Breast epithelium (tissue), 3 donors: ENCODE data around the gene ELMO1.

Source experiments
- CTCF ChIP-seq, 3 donors: fragments of 450-650 bp; IDR thresholded peaks; one replicate each; pipeline ENCODE4 v1.5.1; 2016 to 2017; ENCODE audit warnings: antibody characterized with exemption in 3 of 3, mild to moderate bottlenecking in 3 of 3, moderate library complexity in 3 of 3
- POLR2A ChIP-seq: fragments of 450-650 bp; IDR thresholded peaks from one replicate; pipeline ENCODE4 v1.6.1; 2016; ENCODE audit warnings: antibody characterized with exemption, mild to moderate bottlenecking, moderate library complexity

- no peak for TF ChIP-seq CTCF (IDR thresholded peaks at IDR 0.05)
- TF ChIP-seq POLR2A, result no peak
Measured at GRCh38 chr7:37015353-37016034, 433.2 kb downstream of the ELMO1 start.
